ENCODE data around the gene SLC16A2. TPM values are rescaled to one million over a fixed set of nuclear protein-coding genes. Genes with fewer than 3 reads are reported as not detected.

Gene SLC16A2
- total RNA-seq, 1 experiment from 2014 or later = 55.2 TPM

DNA sequence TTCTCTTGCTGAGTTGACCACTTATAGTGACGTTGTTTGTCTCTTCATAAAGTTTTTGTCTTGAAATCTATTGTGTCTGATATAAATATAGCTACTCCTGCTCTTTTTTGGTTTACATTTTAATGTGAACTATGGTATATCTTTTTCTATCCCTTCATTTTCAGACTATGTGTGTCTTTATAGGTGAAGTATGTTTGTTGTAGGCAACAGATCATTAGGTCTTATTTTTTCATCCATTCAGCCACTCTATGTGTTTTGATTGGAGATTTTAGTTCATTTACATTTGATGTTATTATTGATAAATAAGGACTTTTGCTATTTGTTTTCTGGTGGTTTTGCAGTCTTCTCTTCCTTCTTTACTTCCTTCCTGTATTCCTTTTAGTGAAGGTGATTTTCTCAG lies 44.0 kb upstream of the SLC16A2 start:
- Mint-ChIP-seq H3K36me3 (no peaks in the 10 kb centered on the region), H3K4me1 (no peaks in the 10 kb centered on the region), H3K27me3 (ENCODE audit: low read depth) (no peaks in the 10 kb centered on the region; the same call in 1 of the 2 replicates), H3K9me3 (peaks cover 6% of the 10 kb centered on the region), H3K4me3 (no peak overlapping the region), H3K27ac (no peak overlapping the region)
- ChIA-PET CTCF (no interaction called here), POLR2A (interaction anchor here (0.7 kb wide), 1 partner anchor 232 kb away, joined by 4 read pairs; no protein-coding TSS in a partner anchor)
- ATAC-seq (no peak), DNase-seq (ENCODE audit: low spot score) (no peak)
- TF ChIP-seq E2F1 (CRISPR knock-in tag; IDR thresholded peaks at IDR 0.05) (no peak), ZMAT4 (CRISPR knock-in tag; IDR thresholded peaks at IDR 0.05) (no peak), SMAD4 (CRISPR knock-in tag; IDR thresholded peaks at IDR 0.05) (no peak), KAT7 (CRISPR knock-in tag; IDR thresholded peaks at IDR 0.05; ENCODE audit: borderline replicate concordance) (no peak), JUN (CRISPR knock-in tag; IDR thresholded peaks at IDR 0.05) (no peak), ZNF121 (CRISPR knock-in tag; IDR thresholded peaks at IDR 0.05) (no peak), FOXP1 (CRISPR knock-in tag; IDR thresholded peaks at IDR 0.05; ENCODE audit: borderline replicate concordance) (no peak), CREM (CRISPR knock-in tag; IDR thresholded peaks at IDR 0.05) (no peak), JAZF1 (CRISPR knock-in tag; IDR thresholded peaks at IDR 0.05) (no peak), ZNF423 (CRISPR knock-in tag; IDR thresholded peaks at IDR 0.05) (no peak), ZNF396 (CRISPR knock-in tag; IDR thresholded peaks at IDR 0.05; ENCODE audit: borderline replicate concordance) (no peak)
- TF ChIP-seq, protein P1, sequence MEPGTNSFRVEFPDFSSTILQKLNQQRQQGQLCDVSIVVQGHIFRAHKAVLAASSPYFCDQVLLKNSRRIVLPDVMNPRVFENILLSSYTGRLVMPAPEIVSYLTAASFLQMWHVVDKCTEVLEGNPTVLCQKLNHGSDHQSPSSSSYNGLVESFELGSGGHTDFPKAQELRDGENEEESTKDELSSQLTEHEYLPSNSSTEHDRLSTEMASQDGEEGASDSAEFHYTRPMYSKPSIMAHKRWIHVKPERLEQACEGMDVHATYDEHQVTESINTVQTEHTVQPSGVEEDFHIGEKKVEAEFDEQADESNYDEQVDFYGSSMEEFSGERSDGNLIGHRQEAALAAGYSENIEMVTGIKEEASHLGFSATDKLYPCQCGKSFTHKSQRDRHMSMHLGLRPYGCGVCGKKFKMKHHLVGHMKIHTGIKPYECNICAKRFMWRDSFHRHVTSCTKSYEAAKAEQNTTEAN (CRISPR knock-in tag; IDR thresholded peaks at IDR 0.05) = no peak
- TF ChIP-seq, protein P2, sequence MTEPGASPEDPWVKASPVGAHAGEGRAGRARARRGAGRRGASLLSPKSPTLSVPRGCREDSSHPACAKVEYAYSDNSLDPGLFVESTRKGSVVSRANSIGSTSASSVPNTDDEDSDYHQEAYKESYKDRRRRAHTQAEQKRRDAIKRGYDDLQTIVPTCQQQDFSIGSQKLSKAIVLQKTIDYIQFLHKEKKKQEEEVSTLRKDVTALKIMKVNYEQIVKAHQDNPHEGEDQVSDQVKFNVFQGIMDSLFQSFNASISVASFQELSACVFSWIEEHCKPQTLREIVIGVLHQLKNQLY (CRISPR knock-in tag; IDR thresholded peaks at IDR 0.05) = no peak
- TF ChIP-seq, protein P3, sequence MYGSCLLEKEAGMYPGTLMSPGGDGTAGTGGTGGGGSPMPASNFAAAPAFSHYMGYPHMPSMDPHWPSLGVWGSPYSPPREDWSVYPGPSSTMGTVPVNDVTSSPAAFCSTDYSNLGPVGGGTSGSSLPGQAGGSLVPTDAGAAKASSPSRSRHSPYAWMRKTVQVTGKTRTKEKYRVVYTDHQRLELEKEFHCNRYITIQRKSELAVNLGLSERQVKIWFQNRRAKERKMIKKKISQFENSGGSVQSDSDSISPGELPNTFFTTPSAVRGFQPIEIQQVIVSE (CRISPR knock-in tag; IDR thresholded peaks at IDR 0.05; ENCODE audit: borderline replicate concordance) = no peak

- ChIA-PET CTCF (interaction anchor here (0.5 to 2.4 kb wide), 13 partner anchors 10 to 465 kb away, joined by 3 to 11 read pairs (median 3); no protein-coding TSS in a partner anchor), POLR2A (no interaction called here)
- Mint-ChIP-seq H3K27ac (no peak overlapping the region), H3K9me3 (peaks cover under 1% of the 10 kb centered on the region), H3K4me3 (no peak overlapping the region), H3K4me1 (peaks cover 11% of the 10 kb centered on the region), H3K27me3 (ENCODE audit: low read depth) (no peaks in the 10 kb centered on the region; the same call in 1 of the 2 replicates), H3K36me3 (no peaks in the 10 kb centered on the region)
- ATAC-seq (peak; percentile 92), DNase-seq (ENCODE audit: low spot score) (peak; percentile 67)
- TF ChIP-seq TEAD1 (CRISPR knock-in tag; IDR thresholded peaks at IDR 0.05) = no peak
- TF ChIP-seq, protein P4, sequence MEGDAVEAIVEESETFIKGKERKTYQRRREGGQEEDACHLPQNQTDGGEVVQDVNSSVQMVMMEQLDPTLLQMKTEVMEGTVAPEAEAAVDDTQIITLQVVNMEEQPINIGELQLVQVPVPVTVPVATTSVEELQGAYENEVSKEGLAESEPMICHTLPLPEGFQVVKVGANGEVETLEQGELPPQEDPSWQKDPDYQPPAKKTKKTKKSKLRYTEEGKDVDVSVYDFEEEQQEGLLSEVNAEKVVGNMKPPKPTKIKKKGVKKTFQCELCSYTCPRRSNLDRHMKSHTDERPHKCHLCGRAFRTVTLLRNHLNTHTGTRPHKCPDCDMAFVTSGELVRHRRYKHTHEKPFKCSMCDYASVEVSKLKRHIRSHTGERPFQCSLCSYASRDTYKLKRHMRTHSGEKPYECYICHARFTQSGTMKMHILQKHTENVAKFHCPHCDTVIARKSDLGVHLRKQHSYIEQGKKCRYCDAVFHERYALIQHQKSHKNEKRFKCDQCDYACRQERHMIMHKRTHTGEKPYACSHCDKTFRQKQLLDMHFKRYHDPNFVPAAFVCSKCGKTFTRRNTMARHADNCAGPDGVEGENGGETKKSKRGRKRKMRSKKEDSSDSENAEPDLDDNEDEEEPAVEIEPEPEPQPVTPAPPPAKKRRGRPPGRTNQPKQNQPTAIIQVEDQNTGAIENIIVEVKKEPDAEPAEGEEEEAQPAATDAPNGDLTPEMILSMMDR (IDR thresholded peaks at IDR 0.05) = peak; percentile 62
- TF ChIP-seq OVOL2 (CRISPR knock-in tag; IDR thresholded peaks at IDR 0.05; ENCODE audit: borderline replicate concordance) = no peak
- TF ChIP-seq, protein P5, sequence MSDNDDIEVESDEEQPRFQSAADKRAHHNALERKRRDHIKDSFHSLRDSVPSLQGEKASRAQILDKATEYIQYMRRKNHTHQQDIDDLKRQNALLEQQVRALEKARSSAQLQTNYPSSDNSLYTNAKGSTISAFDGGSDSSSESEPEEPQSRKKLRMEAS (CRISPR knock-in tag; IDR thresholded peaks at IDR 0.05) = no peak
- no peak for TF ChIP-seq GABPB1 (CRISPR knock-in tag; IDR thresholded peaks at IDR 0.05)
These were observed 38.7 kb upstream of the SLC16A2 start for GRCh38 chrX:74382613-74383012.
